ENCODE data around the gene LRRC52. TPM values are rescaled to one million over a fixed set of nuclear protein-coding genes. Genes with fewer than 3 reads are reported as not detected.

Gene LRRC52
- total RNA-seq, 1 experiment from 2014 or later, result not detected

DNA sequence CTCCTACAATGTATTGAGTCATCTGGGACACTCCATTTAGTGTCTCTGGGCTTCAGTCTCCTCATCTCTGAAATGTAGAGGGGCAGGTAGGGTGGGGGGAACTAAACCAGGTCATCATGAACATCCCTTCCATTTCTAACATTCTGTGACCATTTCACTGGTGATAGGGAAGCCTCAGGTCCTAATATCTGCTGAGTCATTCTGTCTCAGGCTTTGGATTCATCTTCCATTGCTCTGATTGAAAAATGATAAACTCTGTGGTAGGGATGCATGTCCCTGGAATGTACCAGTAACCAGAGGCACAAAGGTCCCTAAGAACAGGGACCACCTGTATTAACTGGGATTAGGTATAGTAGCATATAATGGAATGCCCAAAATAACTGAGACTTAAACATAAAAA lies 36.2 kb upstream of the LRRC52 start:
- Histone ChIP-seq H3K9me2 (replicated peaks; ENCODE audit: insufficient read depth, low read length) (no peaks in the 10 kb centered on the region), H3K27ac (ENCODE audit: low read length) (no peak overlapping the region), H3K27me3 (ENCODE audit: low read length) (no peaks in the 10 kb centered on the region), H3K4me1 (ENCODE audit: low read length) (no peaks in the 10 kb centered on the region), H3K36me3 (ENCODE audit: insufficient read depth, low read length) (no peaks in the 10 kb centered on the region), H3K9ac (ENCODE audit: low read length) (no peak overlapping the region), H3K4me3 (ENCODE audit: low read length) (no peak overlapping the region), H3K4me2 (ENCODE audit: low read depth, low read length, poor library complexity, severe bottlenecking) (no peak overlapping the region), H3K79me2 (ENCODE audit: low read length) (no peaks in the 10 kb centered on the region), H2AFZ (ENCODE audit: low read length) (no peak overlapping the region), H3K9me3 (ENCODE audit: low read length) (no peaks in the 10 kb centered on the region), H4K20me1 (ENCODE audit: insufficient read depth, low read depth, low read length) (no peaks in the 10 kb centered on the region)
- no peak for DNase-seq

DNA sequence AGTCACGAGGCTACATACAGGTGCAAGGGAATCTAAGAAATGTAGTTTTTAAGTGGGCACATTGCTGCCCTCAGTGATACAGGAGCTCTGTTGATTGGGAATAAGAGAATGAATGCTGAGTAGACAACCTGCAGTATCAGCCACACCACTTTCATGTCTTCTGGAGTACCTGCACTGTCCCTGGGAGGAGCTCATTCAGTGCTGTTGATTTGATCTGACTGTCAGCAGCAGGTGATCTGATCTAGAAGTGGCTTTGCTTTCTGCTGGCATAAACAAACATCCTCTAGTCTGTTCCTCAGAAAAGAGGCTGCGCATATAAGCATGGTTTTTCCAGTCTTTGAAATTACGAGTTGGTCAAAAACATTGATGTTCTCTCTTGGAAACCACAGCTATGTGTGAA lies 35.5 kb upstream of the LRRC52 start:
- no peak overlapping the region for H2AFZ ChIP-seq (ENCODE audit: low read length)
- no peak overlapping the region for H3K4me2 ChIP-seq (ENCODE audit: low read depth, low read length, poor library complexity, severe bottlenecking)
- no peaks in the 10 kb centered on the region for H3K9me2 ChIP-seq (replicated peaks; ENCODE audit: insufficient read depth, low read length)
- no peaks in the 10 kb centered on the region for H3K9me3 ChIP-seq (ENCODE audit: low read length)
- H3K36me3 ChIP-seq (ENCODE audit: insufficient read depth, low read length), result no peaks in the 10 kb centered on the region
- DNase-seq, result no peak
- H3K9ac ChIP-seq (ENCODE audit: low read length), result no peak overlapping the region
- H3K79me2 ChIP-seq (ENCODE audit: low read length), result no peaks in the 10 kb centered on the region
- H3K27ac ChIP-seq (ENCODE audit: low read length), result no peak overlapping the region
- no peaks in the 10 kb centered on the region for H4K20me1 ChIP-seq (ENCODE audit: insufficient read depth, low read depth, low read length)
- no peak overlapping the region for H3K4me3 ChIP-seq (ENCODE audit: low read length)
- H3K27me3 ChIP-seq (ENCODE audit: low read length), result no peaks in the 10 kb centered on the region
- H3K4me1 ChIP-seq (ENCODE audit: low read length), result no peaks in the 10 kb centered on the region

DNA sequence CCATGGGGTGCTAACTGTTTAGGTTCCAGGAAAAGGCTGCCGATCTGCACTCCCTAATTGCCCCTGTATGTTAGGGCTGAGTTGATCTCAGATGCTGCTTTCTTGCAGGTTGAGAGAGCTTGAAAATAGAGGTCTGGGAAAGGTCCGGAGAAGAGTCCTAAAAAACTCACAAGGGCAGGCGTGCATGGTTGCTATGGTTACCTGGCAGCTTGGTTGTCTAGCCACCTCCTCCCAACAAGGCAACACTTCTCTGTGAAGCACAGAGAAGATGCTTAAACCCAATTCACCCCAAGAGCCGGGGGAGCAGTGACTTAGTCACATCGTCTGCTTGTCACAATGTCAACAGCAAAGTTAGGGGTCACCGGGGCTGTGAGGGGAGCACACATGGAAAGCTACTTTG lies 31.0 kb upstream of the LRRC52 start:
- Histone ChIP-seq H3K4me2 (ENCODE audit: low read depth, low read length, poor library complexity, severe bottlenecking) (no peak overlapping the region), H3K36me3 (ENCODE audit: insufficient read depth, low read length) (no peaks in the 10 kb centered on the region), H4K20me1 (ENCODE audit: insufficient read depth, low read depth, low read length) (no peaks in the 10 kb centered on the region), H3K9ac (ENCODE audit: low read length) (no peak overlapping the region), H3K27me3 (ENCODE audit: low read length) (no peaks in the 10 kb centered on the region), H3K79me2 (ENCODE audit: low read length) (no peaks in the 10 kb centered on the region), H3K9me2 (replicated peaks; ENCODE audit: insufficient read depth, low read length) (no peaks in the 10 kb centered on the region), H2AFZ (ENCODE audit: low read length) (no peak overlapping the region), H3K27ac (ENCODE audit: low read length) (no peak overlapping the region), H3K4me1 (ENCODE audit: low read length) (no peaks in the 10 kb centered on the region), H3K9me3 (ENCODE audit: low read length) (no peaks in the 10 kb centered on the region), H3K4me3 (ENCODE audit: low read length) (no peak overlapping the region)
- DNase-seq, result no peak

DNA sequence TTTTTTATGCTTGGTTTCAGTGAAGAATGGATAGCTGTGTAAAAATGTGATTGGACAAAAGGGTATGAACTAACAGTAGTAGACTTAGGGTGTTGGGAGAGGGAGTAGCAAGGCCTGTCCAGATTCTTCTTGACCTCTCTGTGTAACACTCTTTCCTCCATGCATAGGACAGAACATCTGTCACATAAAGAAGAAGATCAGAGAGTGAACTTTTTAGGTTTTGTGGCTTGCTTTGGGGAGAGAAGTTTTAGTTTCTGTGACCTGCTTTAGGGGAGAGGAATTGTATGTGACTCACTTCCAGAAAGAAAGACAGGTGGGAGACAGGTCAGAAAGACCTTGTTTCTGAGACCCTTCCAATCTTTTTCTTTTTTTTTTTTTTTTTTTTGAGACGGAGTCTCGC lies 27.3 kb upstream of the LRRC52 start:
- H3K9ac ChIP-seq (ENCODE audit: low read length), result no peak overlapping the region
- no peaks in the 10 kb centered on the region for H3K79me2 ChIP-seq (ENCODE audit: low read length)
- no peak overlapping the region for H3K4me2 ChIP-seq (ENCODE audit: low read depth, low read length, poor library complexity, severe bottlenecking)
- no peaks in the 10 kb centered on the region for H3K4me1 ChIP-seq (ENCODE audit: low read length)
- H2AFZ ChIP-seq (ENCODE audit: low read length), result no peak overlapping the region
- H3K36me3 ChIP-seq (ENCODE audit: insufficient read depth, low read length), result no peaks in the 10 kb centered on the region
- H3K27me3 ChIP-seq (ENCODE audit: low read length), result no peaks in the 10 kb centered on the region
- no peak overlapping the region for H3K27ac ChIP-seq (ENCODE audit: low read length)
- no peak overlapping the region for H3K4me3 ChIP-seq (ENCODE audit: low read length)
- H3K9me2 ChIP-seq (replicated peaks; ENCODE audit: insufficient read depth, low read length), result no peaks in the 10 kb centered on the region
- H3K9me3 ChIP-seq (ENCODE audit: low read length), result no peaks in the 10 kb centered on the region
- H4K20me1 ChIP-seq (ENCODE audit: insufficient read depth, low read depth, low read length), result no peaks in the 10 kb centered on the region
- no peak for DNase-seq

DNA sequence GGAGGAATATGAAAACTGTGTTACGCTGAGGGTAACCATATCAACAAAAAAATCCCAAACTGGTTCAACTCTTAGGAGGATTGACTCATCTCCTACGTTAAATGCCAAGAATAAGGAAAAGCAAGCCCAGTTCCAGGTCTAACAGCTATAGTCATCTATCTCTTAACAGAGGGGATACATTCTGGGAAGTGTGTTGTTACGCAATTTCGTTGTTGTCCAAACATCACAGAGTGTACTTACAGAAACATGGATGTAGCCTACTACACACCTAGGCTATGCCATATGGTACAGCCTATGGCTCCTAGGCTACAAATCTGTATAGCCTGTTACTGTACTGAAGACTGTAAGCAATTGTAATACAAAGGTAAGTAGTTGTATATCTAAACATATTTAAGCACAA lies 23.2 kb upstream of the LRRC52 start:
- Histone ChIP-seq H4K20me1 (ENCODE audit: insufficient read depth, low read depth, low read length) (no peaks in the 10 kb centered on the region), H3K36me3 (ENCODE audit: insufficient read depth, low read length) (no peaks in the 10 kb centered on the region), H3K9ac (ENCODE audit: low read length) (no peak overlapping the region), H3K9me2 (replicated peaks; ENCODE audit: insufficient read depth, low read length) (no peaks in the 10 kb centered on the region), H3K27ac (ENCODE audit: low read length) (no peak overlapping the region), H3K4me1 (ENCODE audit: low read length) (no peaks in the 10 kb centered on the region), H3K79me2 (ENCODE audit: low read length) (no peaks in the 10 kb centered on the region), H3K27me3 (ENCODE audit: low read length) (no peaks in the 10 kb centered on the region), H2AFZ (ENCODE audit: low read length) (no peak overlapping the region), H3K4me3 (ENCODE audit: low read length) (no peak overlapping the region), H3K9me3 (ENCODE audit: low read length) (no peaks in the 10 kb centered on the region), H3K4me2 (ENCODE audit: low read depth, low read length, poor library complexity, severe bottlenecking) (no peak overlapping the region)
- no peak for DNase-seq

DNA sequence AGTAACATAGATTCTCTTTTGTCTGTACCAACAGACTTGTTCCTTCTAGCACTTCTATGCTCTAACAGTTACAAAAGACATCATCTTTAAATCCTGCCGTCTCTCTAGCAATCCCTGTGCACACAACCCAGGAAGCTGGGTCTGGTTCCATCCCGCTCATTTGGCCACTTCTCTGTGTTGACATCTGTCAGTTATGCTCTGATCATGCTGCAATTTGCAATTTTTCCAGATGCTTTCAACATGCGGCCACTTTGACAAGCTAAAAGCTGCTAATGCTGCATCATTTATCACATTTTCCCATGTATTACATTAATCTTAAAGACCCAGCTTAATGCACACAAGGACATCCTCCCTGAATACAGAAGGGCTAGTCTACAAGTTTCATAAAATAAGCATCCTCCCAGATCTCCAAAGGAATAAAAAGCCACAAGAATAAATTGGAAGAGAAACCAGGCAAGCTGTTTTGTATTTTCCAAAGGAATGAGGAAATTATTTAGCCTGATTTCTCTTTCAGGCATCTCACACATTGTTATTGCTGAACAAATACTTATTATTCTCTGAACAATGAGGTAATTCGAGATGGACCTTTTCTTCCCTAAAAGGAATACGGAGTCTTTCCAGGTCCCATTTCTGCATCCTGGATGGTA lies 19.0 kb upstream of the LRRC52 start:
- Histone ChIP-seq H3K36me3 (ENCODE audit: insufficient read depth, low read length) (no peaks in the 10 kb centered on the region), H3K79me2 (ENCODE audit: low read length) (no peaks in the 10 kb centered on the region), H3K9ac (ENCODE audit: low read length) (no peak overlapping the region), H2AFZ (ENCODE audit: low read length) (no peak overlapping the region), H4K20me1 (ENCODE audit: insufficient read depth, low read depth, low read length) (no peaks in the 10 kb centered on the region), H3K27me3 (ENCODE audit: low read length) (no peaks in the 10 kb centered on the region), H3K4me1 (ENCODE audit: low read length) (no peaks in the 10 kb centered on the region), H3K9me3 (ENCODE audit: low read length) (no peaks in the 10 kb centered on the region), H3K4me2 (ENCODE audit: low read depth, low read length, poor library complexity, severe bottlenecking) (no peak overlapping the region), H3K9me2 (replicated peaks; ENCODE audit: insufficient read depth, low read length) (no peaks in the 10 kb centered on the region), H3K4me3 (ENCODE audit: low read length) (no peak overlapping the region), H3K27ac (ENCODE audit: low read length) (no peak overlapping the region)
- no peak for DNase-seq

DNA sequence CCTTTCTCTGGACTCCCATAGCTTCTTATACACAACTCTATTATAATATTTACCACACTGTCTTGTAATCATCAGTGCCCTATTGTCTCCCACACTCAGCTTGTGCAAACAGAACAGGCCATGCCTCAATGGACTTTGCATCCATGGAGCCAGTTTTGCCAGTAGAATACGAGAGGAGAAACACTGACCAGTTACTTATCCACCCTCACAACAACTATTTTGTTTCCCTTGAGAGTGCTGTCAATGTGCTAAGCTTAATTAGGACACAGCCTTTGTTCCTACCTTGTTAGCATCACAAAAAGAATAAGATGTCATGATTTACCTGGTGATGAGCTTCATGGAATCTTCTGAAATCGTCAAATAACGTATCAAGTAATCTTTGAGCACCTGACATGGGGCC lies 18.1 kb upstream of the LRRC52 start:
- Histone ChIP-seq H4K20me1 (ENCODE audit: insufficient read depth, low read depth, low read length) (no peaks in the 10 kb centered on the region), H3K9ac (ENCODE audit: low read length) (no peak overlapping the region), H3K36me3 (ENCODE audit: insufficient read depth, low read length) (no peaks in the 10 kb centered on the region), H2AFZ (ENCODE audit: low read length) (no peak overlapping the region), H3K4me1 (ENCODE audit: low read length) (no peaks in the 10 kb centered on the region), H3K9me3 (ENCODE audit: low read length) (no peaks in the 10 kb centered on the region), H3K9me2 (replicated peaks; ENCODE audit: insufficient read depth, low read length) (no peaks in the 10 kb centered on the region), H3K4me3 (ENCODE audit: low read length) (no peak overlapping the region), H3K27ac (ENCODE audit: low read length) (no peak overlapping the region), H3K27me3 (ENCODE audit: low read length) (no peaks in the 10 kb centered on the region), H3K79me2 (ENCODE audit: low read length) (no peaks in the 10 kb centered on the region), H3K4me2 (ENCODE audit: low read depth, low read length, poor library complexity, severe bottlenecking) (no peak overlapping the region)
- no peak for DNase-seq

DNA sequence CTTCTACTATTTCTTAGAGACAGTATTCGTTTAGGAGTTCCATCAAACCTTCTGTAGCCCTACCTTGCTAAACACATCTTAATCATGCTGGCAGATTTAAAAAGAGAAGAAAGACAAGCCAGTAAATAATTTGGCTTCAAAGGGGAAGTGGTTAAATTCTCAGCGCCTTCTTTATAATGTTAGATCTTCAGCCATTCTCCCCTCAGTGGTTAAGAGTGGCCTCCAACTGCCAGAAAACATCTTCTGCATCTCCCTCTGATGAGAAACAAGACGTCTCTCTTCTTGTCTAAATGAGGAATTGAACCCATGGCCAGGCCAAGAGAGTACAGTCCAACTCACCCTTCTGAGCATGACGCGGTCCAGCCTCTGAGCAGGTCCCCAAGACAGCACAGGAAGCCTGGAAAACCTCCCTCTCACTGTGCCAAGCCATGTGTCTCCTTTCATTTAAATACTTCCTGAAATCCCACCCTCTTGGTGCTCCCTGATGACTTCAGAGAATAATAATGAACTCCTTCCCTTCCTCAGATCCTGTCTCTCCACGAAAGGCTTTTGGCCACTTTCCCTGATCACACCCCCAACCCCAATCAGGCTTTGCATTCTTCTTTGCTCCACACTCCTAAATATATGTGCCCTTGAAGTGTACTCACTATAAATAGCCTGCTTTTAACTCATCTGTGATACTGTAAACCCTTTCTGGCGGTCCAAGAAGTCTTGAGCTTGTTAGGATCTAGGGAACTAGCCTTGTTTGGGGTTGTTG lies 16.4 kb upstream of the LRRC52 start:
- DNase-seq, result no peak
- H2AFZ ChIP-seq (ENCODE audit: low read length), result no peak overlapping the region
- H3K4me2 ChIP-seq (ENCODE audit: low read depth, low read length, poor library complexity, severe bottlenecking), result no peak overlapping the region
- H3K9ac ChIP-seq (ENCODE audit: low read length), result no peak overlapping the region
- H3K4me1 ChIP-seq (ENCODE audit: low read length), result no peaks in the 10 kb centered on the region
- H3K79me2 ChIP-seq (ENCODE audit: low read length), result no peaks in the 10 kb centered on the region
- H3K9me3 ChIP-seq (ENCODE audit: low read length), result no peaks in the 10 kb centered on the region
- H3K9me2 ChIP-seq (replicated peaks; ENCODE audit: insufficient read depth, low read length), result no peaks in the 10 kb centered on the region
- no peaks in the 10 kb centered on the region for H3K36me3 ChIP-seq (ENCODE audit: insufficient read depth, low read length)
- no peaks in the 10 kb centered on the region for H3K27me3 ChIP-seq (ENCODE audit: low read length)
- H4K20me1 ChIP-seq (ENCODE audit: insufficient read depth, low read depth, low read length), result no peaks in the 10 kb centered on the region
- H3K4me3 ChIP-seq (ENCODE audit: low read length), result no peak overlapping the region
- H3K27ac ChIP-seq (ENCODE audit: low read length), result no peak overlapping the region

Data from Karpas-422 (cell line).